Measurements from ENCODE around the gene FAM227B. TPM values are rescaled to one million over a fixed set of nuclear protein-coding genes. Genes with fewer than 3 reads are reported as not detected.

Gene FAM227B
- total RNA-seq, 2 donors from 2014 or later, result 7.5 to 14.4 TPM

GRCh38 chr15:49343546-49343945 is 277.1 kb downstream of the FAM227B start:
- Histone ChIP-seq H3K36me3 (no peaks in the 10 kb centered on the region), H3K27me3 (no peaks in the 10 kb centered on the region), H3K4me1 (no peaks in the 10 kb centered on the region), H3K27ac (no peak overlapping the region), H3K4me3 (no peak overlapping the region), H3K9me3 (peaks cover 0 to 8% of the 10 kb centered on the region in 2 donors)
- TF ChIP-seq, protein P1, sequence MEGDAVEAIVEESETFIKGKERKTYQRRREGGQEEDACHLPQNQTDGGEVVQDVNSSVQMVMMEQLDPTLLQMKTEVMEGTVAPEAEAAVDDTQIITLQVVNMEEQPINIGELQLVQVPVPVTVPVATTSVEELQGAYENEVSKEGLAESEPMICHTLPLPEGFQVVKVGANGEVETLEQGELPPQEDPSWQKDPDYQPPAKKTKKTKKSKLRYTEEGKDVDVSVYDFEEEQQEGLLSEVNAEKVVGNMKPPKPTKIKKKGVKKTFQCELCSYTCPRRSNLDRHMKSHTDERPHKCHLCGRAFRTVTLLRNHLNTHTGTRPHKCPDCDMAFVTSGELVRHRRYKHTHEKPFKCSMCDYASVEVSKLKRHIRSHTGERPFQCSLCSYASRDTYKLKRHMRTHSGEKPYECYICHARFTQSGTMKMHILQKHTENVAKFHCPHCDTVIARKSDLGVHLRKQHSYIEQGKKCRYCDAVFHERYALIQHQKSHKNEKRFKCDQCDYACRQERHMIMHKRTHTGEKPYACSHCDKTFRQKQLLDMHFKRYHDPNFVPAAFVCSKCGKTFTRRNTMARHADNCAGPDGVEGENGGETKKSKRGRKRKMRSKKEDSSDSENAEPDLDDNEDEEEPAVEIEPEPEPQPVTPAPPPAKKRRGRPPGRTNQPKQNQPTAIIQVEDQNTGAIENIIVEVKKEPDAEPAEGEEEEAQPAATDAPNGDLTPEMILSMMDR (IDR thresholded peaks at IDR 0.05), result no peak
- DNase-seq (ENCODE audit: low spot score), result no peak

DNA sequence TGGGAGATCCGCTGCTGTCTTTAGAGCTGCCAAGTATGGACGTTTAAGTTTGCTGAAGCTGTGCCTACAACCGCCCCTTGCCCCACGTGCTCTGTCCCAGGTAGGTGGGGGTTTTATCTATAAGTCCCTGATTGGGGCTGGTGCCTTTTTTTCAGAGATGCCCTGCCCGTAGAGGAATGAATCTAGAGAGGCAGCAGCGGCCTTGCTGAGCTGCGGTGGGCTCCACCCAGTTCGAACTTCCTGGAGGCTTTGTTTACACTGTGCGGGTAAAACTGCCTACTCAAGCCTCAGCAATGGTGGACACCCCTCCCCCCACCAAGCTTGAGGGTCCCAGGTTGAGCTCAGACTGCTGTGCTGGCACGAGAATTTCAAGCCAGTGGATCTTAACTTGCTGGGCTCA is 281.0 kb downstream of the FAM227B start:
- Histone ChIP-seq H3K4me1 (no peaks in the 10 kb centered on the region), H3K9me3 (peaks cover 0 to 8% of the 10 kb centered on the region in 2 donors), H3K36me3 (no peaks in the 10 kb centered on the region), H3K27ac (no peak overlapping the region), H3K4me3 (no peak overlapping the region), H3K27me3 (no peaks in the 10 kb centered on the region)
- TF ChIP-seq, protein P1 (IDR thresholded peaks at IDR 0.05), result no peak
- DNase-seq (ENCODE audit: low spot score), result no peak

GRCh38 chr15:49331951-49332350 is 288.7 kb downstream of the FAM227B start:
- Histone ChIP-seq H3K36me3 (no peaks in the 10 kb centered on the region), H3K27me3 (no peaks in the 10 kb centered on the region), H3K4me1 (no peaks in the 10 kb centered on the region), H3K4me3 (no peak overlapping the region), H3K27ac (no peak overlapping the region), H3K9me3 (no peaks in the 10 kb centered on the region)
- TF ChIP-seq, protein P1 (IDR thresholded peaks at IDR 0.05), result no peak
- DNase-seq (ENCODE audit: low spot score), result no peak

GRCh38 chr15:49331442-49331841 is 289.2 kb downstream of the FAM227B start:
- H3K4me1 ChIP-seq, result no peaks in the 10 kb centered on the region
- TF ChIP-seq, protein P1 (IDR thresholded peaks at IDR 0.05), result no peak
- H3K9me3 ChIP-seq, result no peaks in the 10 kb centered on the region
- H3K4me3 ChIP-seq, result no peak overlapping the region
- H3K27ac ChIP-seq, result no peak overlapping the region
- no peak for DNase-seq (ENCODE audit: low spot score)
- H3K27me3 ChIP-seq, result no peaks in the 10 kb centered on the region
- H3K36me3 ChIP-seq, result no peaks in the 10 kb centered on the region

- no peak for DNase-seq (ENCODE audit: low spot score)
- no peak overlapping the region for H3K27ac ChIP-seq
- TF ChIP-seq, protein P1 (IDR thresholded peaks at IDR 0.05), result no peak
- H3K4me3 ChIP-seq, result no peak overlapping the region
- H3K27me3 ChIP-seq, result no peaks in the 10 kb centered on the region
- no peaks in the 10 kb centered on the region for H3K36me3 ChIP-seq
- no peaks in the 10 kb centered on the region for H3K4me1 ChIP-seq
- no peaks in the 10 kb centered on the region for H3K9me3 ChIP-seq
These were observed 290.5 kb downstream of the FAM227B start for GRCh38 chr15:49330166-49330565.

GRCh38 chr15:49328941-49329340 is 291.7 kb downstream of the FAM227B start:
- Histone ChIP-seq H3K4me3 (no peak overlapping the region), H3K4me1 (no peaks in the 10 kb centered on the region), H3K27ac (no peak overlapping the region), H3K9me3 (no peaks in the 10 kb centered on the region), H3K27me3 (no peaks in the 10 kb centered on the region), H3K36me3 (no peaks in the 10 kb centered on the region)
- no peak for DNase-seq (ENCODE audit: low spot score)
- TF ChIP-seq, protein P1 (IDR thresholded peaks at IDR 0.05), result no peak

Data from right atrium auricular region (tissue), 2 donors.